Neural cell (in vitro differentiated cells): ENCODE results near the gene RHOT2.
"Not testable (repeated sequence)": the region's sequence is repeated elsewhere in the genome, so short reads cannot be mapped to it uniquely, and the experiment has no call there.

Experiments used
- EP300 ChIP-seq: fragments of 450-650 bp; conservative IDR thresholded peaks from 2 replicates; pipeline ENCODE4 v1.6.1; 2014; ENCODE audit warnings: antibody characterized with exemption, mild to moderate bottlenecking, moderate library complexity; ENCODE audit not compliant: poor library complexity, severe bottlenecking
- EZH2 ChIP-seq: fragments of 200-600, 300-800 bp; shearing (Covaris generic), sonication (generic); IDR thresholded peaks from 2 replicates; pipeline ENCODE4 v1.6.1; 2014; ENCODE audit warnings: antibody characterized with exemption, low read length, borderline replicate concordance, mild to moderate bottlenecking; ENCODE audit not compliant: insufficient read depth, poor library complexity, severe bottlenecking
- MXI1 ChIP-seq: fragments of 450-650 bp; conservative IDR thresholded peaks from 2 replicates; pipeline ENCODE4 v1.6.1; 2014; ENCODE audit warnings: antibody characterized with exemption, mild to moderate bottlenecking; ENCODE audit not compliant: poor library complexity, severe bottlenecking
- POLR2AphosphoS5 ChIP-seq: IDR thresholded peaks from 2 replicates; pipeline ENCODE4 v1.6.1; 2012
- RAD21 ChIP-seq: fragments of 450-650 bp; conservative IDR thresholded peaks from 2 replicates; pipeline ENCODE4 v1.6.1; 2014; ENCODE audit warnings: antibody characterized with exemption, mild to moderate bottlenecking, moderate library complexity
- TAF1 ChIP-seq: IDR thresholded peaks from 2 replicates; pipeline ENCODE4 v1.6.1; 2012; ENCODE audit warnings: low read depth
- TF ChIP-seq, protein P1 (sequence below): fragments of 450-650 bp; IDR thresholded peaks from 2 replicates; pipeline ENCODE4 v1.5.1; 2014; ENCODE audit warnings: antibody characterized with exemption, mild to moderate bottlenecking, moderate library complexity; ENCODE audit not compliant: poor library complexity, severe bottlenecking
- TF ChIP-seq, protein P2 (sequence below): IDR thresholded peaks from 2 replicates; pipeline ENCODE4 v1.6.1; 2012; ENCODE audit warnings: borderline replicate concordance

DNA sequence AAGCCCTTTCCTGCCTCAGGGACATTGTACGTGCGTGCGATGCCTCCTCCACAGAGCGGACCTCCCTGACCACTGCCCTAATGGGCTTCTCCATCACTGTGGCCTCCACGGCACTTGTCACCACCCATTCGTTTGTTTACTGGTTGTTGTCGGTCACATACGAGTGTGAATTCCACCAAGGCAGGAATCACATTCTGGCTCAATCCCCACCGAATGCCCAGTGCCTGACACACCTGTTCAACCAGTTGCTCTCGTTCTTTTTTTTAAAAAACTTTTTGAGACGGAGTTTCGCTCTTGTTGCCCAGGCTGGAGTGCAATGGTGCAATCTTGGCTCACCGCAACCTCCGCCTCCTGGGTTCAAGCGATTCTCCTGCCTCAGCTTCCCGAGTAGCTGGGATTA is 23.3 kb downstream of the RHOT2 start:
- TF ChIP-seq EP300, EZH2, POLR2AphosphoS5, TAF1, RAD21, MXI1: not testable (repeated sequence)
- TF ChIP-seq, protein P1, sequence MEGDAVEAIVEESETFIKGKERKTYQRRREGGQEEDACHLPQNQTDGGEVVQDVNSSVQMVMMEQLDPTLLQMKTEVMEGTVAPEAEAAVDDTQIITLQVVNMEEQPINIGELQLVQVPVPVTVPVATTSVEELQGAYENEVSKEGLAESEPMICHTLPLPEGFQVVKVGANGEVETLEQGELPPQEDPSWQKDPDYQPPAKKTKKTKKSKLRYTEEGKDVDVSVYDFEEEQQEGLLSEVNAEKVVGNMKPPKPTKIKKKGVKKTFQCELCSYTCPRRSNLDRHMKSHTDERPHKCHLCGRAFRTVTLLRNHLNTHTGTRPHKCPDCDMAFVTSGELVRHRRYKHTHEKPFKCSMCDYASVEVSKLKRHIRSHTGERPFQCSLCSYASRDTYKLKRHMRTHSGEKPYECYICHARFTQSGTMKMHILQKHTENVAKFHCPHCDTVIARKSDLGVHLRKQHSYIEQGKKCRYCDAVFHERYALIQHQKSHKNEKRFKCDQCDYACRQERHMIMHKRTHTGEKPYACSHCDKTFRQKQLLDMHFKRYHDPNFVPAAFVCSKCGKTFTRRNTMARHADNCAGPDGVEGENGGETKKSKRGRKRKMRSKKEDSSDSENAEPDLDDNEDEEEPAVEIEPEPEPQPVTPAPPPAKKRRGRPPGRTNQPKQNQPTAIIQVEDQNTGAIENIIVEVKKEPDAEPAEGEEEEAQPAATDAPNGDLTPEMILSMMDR: not testable (repeated sequence)
- TF ChIP-seq, protein P2, sequence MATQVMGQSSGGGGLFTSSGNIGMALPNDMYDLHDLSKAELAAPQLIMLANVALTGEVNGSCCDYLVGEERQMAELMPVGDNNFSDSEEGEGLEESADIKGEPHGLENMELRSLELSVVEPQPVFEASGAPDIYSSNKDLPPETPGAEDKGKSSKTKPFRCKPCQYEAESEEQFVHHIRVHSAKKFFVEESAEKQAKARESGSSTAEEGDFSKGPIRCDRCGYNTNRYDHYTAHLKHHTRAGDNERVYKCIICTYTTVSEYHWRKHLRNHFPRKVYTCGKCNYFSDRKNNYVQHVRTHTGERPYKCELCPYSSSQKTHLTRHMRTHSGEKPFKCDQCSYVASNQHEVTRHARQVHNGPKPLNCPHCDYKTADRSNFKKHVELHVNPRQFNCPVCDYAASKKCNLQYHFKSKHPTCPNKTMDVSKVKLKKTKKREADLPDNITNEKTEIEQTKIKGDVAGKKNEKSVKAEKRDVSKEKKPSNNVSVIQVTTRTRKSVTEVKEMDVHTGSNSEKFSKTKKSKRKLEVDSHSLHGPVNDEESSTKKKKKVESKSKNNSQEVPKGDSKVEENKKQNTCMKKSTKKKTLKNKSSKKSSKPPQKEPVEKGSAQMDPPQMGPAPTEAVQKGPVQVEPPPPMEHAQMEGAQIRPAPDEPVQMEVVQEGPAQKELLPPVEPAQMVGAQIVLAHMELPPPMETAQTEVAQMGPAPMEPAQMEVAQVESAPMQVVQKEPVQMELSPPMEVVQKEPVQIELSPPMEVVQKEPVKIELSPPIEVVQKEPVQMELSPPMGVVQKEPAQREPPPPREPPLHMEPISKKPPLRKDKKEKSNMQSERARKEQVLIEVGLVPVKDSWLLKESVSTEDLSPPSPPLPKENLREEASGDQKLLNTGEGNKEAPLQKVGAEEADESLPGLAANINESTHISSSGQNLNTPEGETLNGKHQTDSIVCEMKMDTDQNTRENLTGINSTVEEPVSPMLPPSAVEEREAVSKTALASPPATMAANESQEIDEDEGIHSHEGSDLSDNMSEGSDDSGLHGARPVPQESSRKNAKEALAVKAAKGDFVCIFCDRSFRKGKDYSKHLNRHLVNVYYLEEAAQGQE: not testable (repeated sequence)
